ENCODE data around the gene RANBP17. TPM values are rescaled to one million over a fixed set of nuclear protein-coding genes. Genes with fewer than 3 reads are reported as not detected.

The RANBP17 gene
- total RNA-seq, 2 donors from 2014 or later, result 5.4 to 19.8 TPM

DNA sequence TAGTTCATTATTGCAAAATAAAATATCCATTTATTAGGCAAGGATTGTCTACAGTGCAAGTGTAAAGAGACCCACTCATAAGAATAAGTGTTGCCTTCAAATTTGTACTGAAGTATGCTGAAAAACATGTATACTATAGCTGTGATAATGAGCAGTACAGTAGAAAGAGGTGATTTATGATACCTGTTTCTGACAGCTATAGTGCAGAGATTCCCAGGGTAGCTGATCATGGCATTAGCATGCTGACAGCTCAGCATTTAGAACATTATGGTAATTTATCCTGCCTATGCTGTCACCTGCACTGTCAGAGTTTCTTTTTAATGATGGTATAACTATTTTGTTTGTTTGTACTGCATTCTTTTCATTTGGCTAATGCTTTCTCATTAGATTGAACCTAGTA, 269.7 kb downstream of the RANBP17 start:
- TF ChIP-seq POLR2AphosphoS5 (IDR thresholded peaks at IDR 0.05) (no peak), POLR2A (IDR thresholded peaks at IDR 0.05) (no peak)
- TF ChIP-seq, protein P1, sequence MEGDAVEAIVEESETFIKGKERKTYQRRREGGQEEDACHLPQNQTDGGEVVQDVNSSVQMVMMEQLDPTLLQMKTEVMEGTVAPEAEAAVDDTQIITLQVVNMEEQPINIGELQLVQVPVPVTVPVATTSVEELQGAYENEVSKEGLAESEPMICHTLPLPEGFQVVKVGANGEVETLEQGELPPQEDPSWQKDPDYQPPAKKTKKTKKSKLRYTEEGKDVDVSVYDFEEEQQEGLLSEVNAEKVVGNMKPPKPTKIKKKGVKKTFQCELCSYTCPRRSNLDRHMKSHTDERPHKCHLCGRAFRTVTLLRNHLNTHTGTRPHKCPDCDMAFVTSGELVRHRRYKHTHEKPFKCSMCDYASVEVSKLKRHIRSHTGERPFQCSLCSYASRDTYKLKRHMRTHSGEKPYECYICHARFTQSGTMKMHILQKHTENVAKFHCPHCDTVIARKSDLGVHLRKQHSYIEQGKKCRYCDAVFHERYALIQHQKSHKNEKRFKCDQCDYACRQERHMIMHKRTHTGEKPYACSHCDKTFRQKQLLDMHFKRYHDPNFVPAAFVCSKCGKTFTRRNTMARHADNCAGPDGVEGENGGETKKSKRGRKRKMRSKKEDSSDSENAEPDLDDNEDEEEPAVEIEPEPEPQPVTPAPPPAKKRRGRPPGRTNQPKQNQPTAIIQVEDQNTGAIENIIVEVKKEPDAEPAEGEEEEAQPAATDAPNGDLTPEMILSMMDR (IDR thresholded peaks at IDR 0.05), result no peak
- no peaks in the 10 kb centered on the region for H3K4me1 ChIP-seq (replicated peaks)
- DNase-seq (ENCODE audit: low spot score), result no peak
- H3K27me3 ChIP-seq (replicated peaks; ENCODE audit: insufficient read depth), result no peaks in the 10 kb centered on the region
- no peak overlapping the region for H3K27ac ChIP-seq
- no peaks in the 10 kb centered on the region for H3K9me3 ChIP-seq
- H3K36me3 ChIP-seq, result no peaks in the 10 kb centered on the region
- no peak overlapping the region for H3K4me3 ChIP-seq
- intact Hi-C loops (cut with DNase I), result no loop called here

DNA sequence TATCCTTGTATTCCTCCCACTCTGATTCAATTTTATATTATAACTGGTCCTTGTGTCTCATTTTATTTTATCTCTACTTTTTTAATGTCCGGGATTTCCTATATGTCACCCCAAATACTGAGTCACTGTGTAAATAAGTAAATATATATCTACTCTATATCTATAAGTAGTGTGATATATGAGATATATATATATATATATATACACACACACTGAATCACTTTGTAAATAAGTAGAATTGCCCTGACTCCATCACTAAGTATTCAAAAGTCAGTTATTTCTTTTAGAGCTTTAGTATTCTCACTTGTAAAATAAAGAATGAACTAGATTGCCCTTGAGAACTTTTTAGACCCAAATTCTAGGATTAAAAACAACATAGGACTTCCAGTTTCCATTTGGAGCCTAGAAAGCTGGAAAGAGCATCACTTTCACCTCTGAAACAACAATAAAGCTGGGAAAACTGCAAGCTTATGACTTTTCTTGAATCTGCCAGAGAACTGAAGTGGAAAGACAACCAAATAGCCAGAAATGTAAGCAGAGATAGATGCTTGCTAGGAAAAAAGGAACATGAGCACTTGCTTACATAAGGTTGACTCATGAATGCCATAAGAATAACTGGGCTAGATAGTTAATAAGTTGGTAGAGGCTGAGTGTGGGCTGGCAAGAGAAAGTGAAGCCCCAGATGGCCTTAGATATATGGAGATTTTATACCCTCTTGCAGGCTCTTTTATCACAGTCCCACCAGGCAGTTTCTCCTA, 276.1 kb downstream of the RANBP17 start:
- H3K9me3 ChIP-seq, result no peaks in the 10 kb centered on the region
- no peaks in the 10 kb centered on the region for H3K36me3 ChIP-seq
- H3K4me3 ChIP-seq, result no peak overlapping the region
- no peaks in the 10 kb centered on the region for H3K4me1 ChIP-seq (replicated peaks)
- WGBS, result 93% methylated on average over 1 of the region's 1 CpG
- TF ChIP-seq POLR2AphosphoS5 (IDR thresholded peaks at IDR 0.05), result no peak
- TF ChIP-seq POLR2A (IDR thresholded peaks at IDR 0.05), result no peak
- TF ChIP-seq, protein P1 (IDR thresholded peaks at IDR 0.05), result no peak
- no peak overlapping the region for H3K27ac ChIP-seq
- H3K27me3 ChIP-seq (replicated peaks; ENCODE audit: insufficient read depth), result no peaks in the 10 kb centered on the region
- intact Hi-C loops (cut with DNase I), result no loop called here
- DNase-seq (ENCODE audit: low spot score), result no peak

DNA sequence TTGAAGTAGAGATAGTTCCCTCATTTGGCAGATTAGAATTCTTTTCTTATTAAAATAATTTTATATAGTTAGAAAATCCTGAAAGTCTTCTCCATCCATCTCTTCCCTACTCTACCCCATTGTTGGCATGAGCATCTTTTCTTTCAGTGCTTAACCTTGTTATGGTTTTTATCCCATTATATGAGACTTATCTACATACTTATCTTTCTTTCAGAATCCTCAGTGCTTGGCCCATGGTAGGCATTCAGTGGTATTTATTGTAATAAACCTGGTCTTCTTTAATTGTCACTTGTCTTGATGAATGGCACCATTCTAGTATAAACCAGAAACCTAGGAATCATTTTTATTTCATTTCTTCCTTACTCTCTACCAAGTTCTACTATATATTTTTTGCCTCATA, 277.4 kb downstream of the RANBP17 start:
- intact Hi-C loops (cut with DNase I), result no loop called here
- H3K27ac ChIP-seq, result no peak overlapping the region
- no peak for DNase-seq (ENCODE audit: low spot score)
- TF ChIP-seq, protein P1 (IDR thresholded peaks at IDR 0.05), result no peak
- TF ChIP-seq POLR2A (IDR thresholded peaks at IDR 0.05), result no peak
- TF ChIP-seq POLR2AphosphoS5 (IDR thresholded peaks at IDR 0.05), result no peak
- H3K9me3 ChIP-seq, result no peaks in the 10 kb centered on the region
- no peaks in the 10 kb centered on the region for H3K36me3 ChIP-seq
- no peaks in the 10 kb centered on the region for H3K27me3 ChIP-seq (replicated peaks; ENCODE audit: insufficient read depth)
- no peak overlapping the region for H3K4me3 ChIP-seq
- H3K4me1 ChIP-seq (replicated peaks), result no peaks in the 10 kb centered on the region

DNA sequence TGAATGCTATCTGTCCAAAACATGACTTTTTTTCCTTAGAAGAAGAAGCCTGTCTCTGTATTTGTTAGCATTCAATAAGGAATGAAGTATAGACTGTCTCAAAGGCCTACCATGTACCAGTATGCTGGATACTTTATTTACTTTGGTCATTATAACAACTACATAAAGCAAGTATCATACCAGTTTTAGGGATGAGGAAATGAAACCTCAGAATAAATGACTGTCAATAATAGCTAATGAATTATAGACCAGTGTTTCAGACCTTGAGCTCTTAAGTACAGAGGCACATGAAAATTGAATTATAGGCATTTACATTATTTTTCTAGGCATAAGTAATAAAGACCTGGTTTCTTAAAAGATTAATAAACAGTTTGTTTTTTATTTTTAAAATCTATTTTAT, 280.8 kb downstream of the RANBP17 start:
- H3K4me1 ChIP-seq (replicated peaks), result no peaks in the 10 kb centered on the region
- H3K27me3 ChIP-seq (replicated peaks; ENCODE audit: insufficient read depth), result no peaks in the 10 kb centered on the region
- no peak for DNase-seq (ENCODE audit: low spot score)
- H3K36me3 ChIP-seq, result no peaks in the 10 kb centered on the region
- intact Hi-C loops (cut with DNase I), result no loop called here
- no peaks in the 10 kb centered on the region for H3K9me3 ChIP-seq
- TF ChIP-seq POLR2AphosphoS5 (IDR thresholded peaks at IDR 0.05) (no peak), POLR2A (IDR thresholded peaks at IDR 0.05) (no peak)
- TF ChIP-seq, protein P1 (IDR thresholded peaks at IDR 0.05), result no peak
- H3K27ac ChIP-seq, result no peak overlapping the region
- H3K4me3 ChIP-seq, result no peak overlapping the region

DNA sequence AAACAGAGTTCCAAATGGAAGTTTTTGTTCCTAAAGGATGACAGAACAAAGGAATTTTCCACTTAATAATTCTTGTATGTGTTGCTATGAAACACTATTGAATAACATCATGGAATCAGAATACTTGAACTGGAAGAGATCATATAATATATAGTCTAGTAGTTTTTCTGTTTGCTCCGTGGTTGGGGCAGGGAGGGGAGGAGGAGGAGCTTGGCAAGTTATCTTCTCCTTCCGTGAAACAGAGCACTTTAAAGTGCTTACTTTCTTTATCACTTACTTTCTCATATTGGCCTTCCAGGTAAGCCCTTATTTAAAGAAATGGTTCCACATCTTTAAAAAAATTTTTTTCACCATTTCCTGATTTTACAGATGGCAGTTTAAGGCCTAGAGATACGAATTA, 281.4 kb downstream of the RANBP17 start:
- Histone ChIP-seq H3K4me1 (replicated peaks) (no peaks in the 10 kb centered on the region), H3K4me3 (no peak overlapping the region), H3K9me3 (no peaks in the 10 kb centered on the region), H3K27ac (no peak overlapping the region), H3K27me3 (replicated peaks; ENCODE audit: insufficient read depth) (no peaks in the 10 kb centered on the region), H3K36me3 (no peaks in the 10 kb centered on the region)
- TF ChIP-seq, protein P1 (IDR thresholded peaks at IDR 0.05), result no peak
- no peak for TF ChIP-seq POLR2AphosphoS5 (IDR thresholded peaks at IDR 0.05)
- TF ChIP-seq POLR2A (IDR thresholded peaks at IDR 0.05), result no peak
- 64% methylated on average over 3 of the region's 3 CpGs for WGBS
- DNase-seq (ENCODE audit: low spot score), result no peak
- intact Hi-C loops (cut with DNase I), result no loop called here
